ENCODE results near the gene TXLNB. TPM values are rescaled to one million over a fixed set of nuclear protein-coding genes. Genes with fewer than 3 reads are reported as not detected.

TXLNB gene
- total RNA-seq, 1 experiment from 2014 or later: not detected

- no TSS peak for BruUV-seq (replicated peaks)
- Histone ChIP-seq H3K27ac (ENCODE audit: low read length) (no peak overlapping the region), H3K4me3 (ENCODE audit: low read depth in 2 of 2, low read length in 2 of 2) (no peak overlapping the region), H3K27me3 (ENCODE audit: control insufficient read depth, insufficient read depth, low read length) (no peaks in the 10 kb centered on the region), H3K36me3 (ENCODE audit: control insufficient read depth, insufficient read depth, low read length) (no peaks in the 10 kb centered on the region), H3K9me3 (ENCODE audit: control insufficient read depth, insufficient read depth, low read depth, low read length) (no peaks in the 10 kb centered on the region), H3K4me1 (ENCODE audit: control insufficient read depth, insufficient read depth, low read length) (no peaks in the 10 kb centered on the region)
- in situ Hi-C loops (cut with HindIII; ENCODE audit: low pct_unique_long_range_greater_than_20kb, low sequenced_read_pairs) (no loop called here), intact Hi-C loops (cut with micrococcal nuclease; ENCODE audit: unreplicated experiment) (no loop called here)
- no peak for TF ChIP-seq SIN3A (IDR thresholded peaks at IDR 0.05; ENCODE audit: borderline replicate concordance, insufficient read depth, low read depth, low read length)
- no peak for ATAC-seq
- ChIA-PET POLR2A (no interaction called here), CTCF (no interaction called here)
- DNase-seq (ENCODE audit: low read depth, low spot score): no peak
Observed at GRCh38 chr6:139282684-139283083, 9.1 kb downstream of the TXLNB start.

DNA sequence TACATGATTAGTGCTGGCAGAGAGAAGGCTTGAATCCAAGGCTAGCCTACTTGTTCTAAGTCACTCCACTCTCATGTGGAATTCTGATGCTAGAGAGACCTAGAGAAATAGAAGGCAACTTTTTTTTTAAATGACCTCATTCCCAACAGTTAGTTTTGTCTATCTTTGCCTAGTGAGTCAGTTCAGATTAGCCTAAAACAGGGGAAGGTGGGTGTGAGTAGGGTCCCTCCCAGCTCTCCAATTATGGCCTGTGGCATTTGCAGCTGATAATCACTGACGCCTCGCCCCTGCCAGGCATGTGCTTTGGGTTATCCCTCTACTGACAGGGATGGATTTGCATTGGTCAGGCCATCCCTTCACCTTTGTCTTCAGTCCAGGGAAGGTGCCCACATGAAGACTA, 13.6 kb downstream of the TXLNB start:
- BruUV-seq (replicated peaks): no TSS peak
- ATAC-seq: no peak
- no peaks in the 10 kb centered on the region for H3K9me3 ChIP-seq (ENCODE audit: control insufficient read depth, insufficient read depth, low read depth, low read length)
- H3K4me3 ChIP-seq (ENCODE audit: low read depth in 2 of 2, low read length in 2 of 2): no peak overlapping the region
- no peaks in the 10 kb centered on the region for H3K4me1 ChIP-seq (ENCODE audit: control insufficient read depth, insufficient read depth, low read length)
- POLR2A ChIA-PET: no interaction called here
- TF ChIP-seq SIN3A (IDR thresholded peaks at IDR 0.05; ENCODE audit: borderline replicate concordance, insufficient read depth, low read depth, low read length) (no peak), CTCF (IDR thresholded peaks at IDR 0.05) (no peak), POLR2AphosphoS5 (IDR thresholded peaks at IDR 0.05; ENCODE audit: low read depth, low read length) (no peak), TCF7L2 (IDR thresholded peaks at IDR 0.05; ENCODE audit: low read depth, low read length) (no peak)
- TF ChIP-seq, protein P1, sequence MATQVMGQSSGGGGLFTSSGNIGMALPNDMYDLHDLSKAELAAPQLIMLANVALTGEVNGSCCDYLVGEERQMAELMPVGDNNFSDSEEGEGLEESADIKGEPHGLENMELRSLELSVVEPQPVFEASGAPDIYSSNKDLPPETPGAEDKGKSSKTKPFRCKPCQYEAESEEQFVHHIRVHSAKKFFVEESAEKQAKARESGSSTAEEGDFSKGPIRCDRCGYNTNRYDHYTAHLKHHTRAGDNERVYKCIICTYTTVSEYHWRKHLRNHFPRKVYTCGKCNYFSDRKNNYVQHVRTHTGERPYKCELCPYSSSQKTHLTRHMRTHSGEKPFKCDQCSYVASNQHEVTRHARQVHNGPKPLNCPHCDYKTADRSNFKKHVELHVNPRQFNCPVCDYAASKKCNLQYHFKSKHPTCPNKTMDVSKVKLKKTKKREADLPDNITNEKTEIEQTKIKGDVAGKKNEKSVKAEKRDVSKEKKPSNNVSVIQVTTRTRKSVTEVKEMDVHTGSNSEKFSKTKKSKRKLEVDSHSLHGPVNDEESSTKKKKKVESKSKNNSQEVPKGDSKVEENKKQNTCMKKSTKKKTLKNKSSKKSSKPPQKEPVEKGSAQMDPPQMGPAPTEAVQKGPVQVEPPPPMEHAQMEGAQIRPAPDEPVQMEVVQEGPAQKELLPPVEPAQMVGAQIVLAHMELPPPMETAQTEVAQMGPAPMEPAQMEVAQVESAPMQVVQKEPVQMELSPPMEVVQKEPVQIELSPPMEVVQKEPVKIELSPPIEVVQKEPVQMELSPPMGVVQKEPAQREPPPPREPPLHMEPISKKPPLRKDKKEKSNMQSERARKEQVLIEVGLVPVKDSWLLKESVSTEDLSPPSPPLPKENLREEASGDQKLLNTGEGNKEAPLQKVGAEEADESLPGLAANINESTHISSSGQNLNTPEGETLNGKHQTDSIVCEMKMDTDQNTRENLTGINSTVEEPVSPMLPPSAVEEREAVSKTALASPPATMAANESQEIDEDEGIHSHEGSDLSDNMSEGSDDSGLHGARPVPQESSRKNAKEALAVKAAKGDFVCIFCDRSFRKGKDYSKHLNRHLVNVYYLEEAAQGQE (IDR thresholded peaks at IDR 0.05; ENCODE audit: insufficient read depth in 1 of 2, low read depth in 2 of 2, low read length in 1 of 2): no peak
- H3K36me3 ChIP-seq (ENCODE audit: control insufficient read depth, insufficient read depth, low read length): no peaks in the 10 kb centered on the region
- no peaks in the 10 kb centered on the region for H3K27me3 ChIP-seq (ENCODE audit: control insufficient read depth, insufficient read depth, low read length)
- in situ Hi-C loops (cut with HindIII; ENCODE audit: low pct_unique_long_range_greater_than_20kb, low sequenced_read_pairs): no loop called here
- CTCF ChIA-PET: no interaction called here
- H3K27ac ChIP-seq (ENCODE audit: low read length): no peak overlapping the region
- DNase-seq (ENCODE audit: low read depth, low spot score): no peak
- intact Hi-C loops (cut with micrococcal nuclease; ENCODE audit: unreplicated experiment): no loop called here

- ChIA-PET CTCF (no interaction called here), POLR2A (no interaction called here)
- BruUV-seq (replicated peaks): no TSS peak
- in situ Hi-C loops (cut with HindIII; ENCODE audit: low pct_unique_long_range_greater_than_20kb, low sequenced_read_pairs): no loop called here
- Histone ChIP-seq H3K36me3 (ENCODE audit: control insufficient read depth, insufficient read depth, low read length) (no peaks in the 10 kb centered on the region), H3K4me1 (ENCODE audit: control insufficient read depth, insufficient read depth, low read length) (no peaks in the 10 kb centered on the region), H3K27me3 (ENCODE audit: control insufficient read depth, insufficient read depth, low read length) (no peaks in the 10 kb centered on the region), H3K4me3 (ENCODE audit: low read depth in 2 of 2, low read length in 2 of 2) (no peak overlapping the region), H3K27ac (ENCODE audit: low read length) (no peak overlapping the region), H3K9me3 (ENCODE audit: control insufficient read depth, insufficient read depth, low read depth, low read length) (no peaks in the 10 kb centered on the region)
- no peak for ATAC-seq
- no peak for DNase-seq (ENCODE audit: low read depth, low spot score)
- intact Hi-C loops (cut with micrococcal nuclease; ENCODE audit: unreplicated experiment): no loop called here
- no peak for TF ChIP-seq TCF7L2 (IDR thresholded peaks at IDR 0.05; ENCODE audit: low read depth, low read length)
- TF ChIP-seq POLR2AphosphoS5 (IDR thresholded peaks at IDR 0.05; ENCODE audit: low read depth, low read length): no peak
- TF ChIP-seq, protein P1 (IDR thresholded peaks at IDR 0.05; ENCODE audit: insufficient read depth in 1 of 2, low read depth in 2 of 2, low read length in 1 of 2): no peak
- no peak for TF ChIP-seq SIN3A (IDR thresholded peaks at IDR 0.05; ENCODE audit: borderline replicate concordance, insufficient read depth, low read depth, low read length)
- TF ChIP-seq CTCF (IDR thresholded peaks at IDR 0.05): no peak
Observed at GRCh38 chr6:139277587-139277986, 14.2 kb downstream of the TXLNB start.
